ENCODE measurements around the gene PGS1.

PGS1 gene

DNA sequence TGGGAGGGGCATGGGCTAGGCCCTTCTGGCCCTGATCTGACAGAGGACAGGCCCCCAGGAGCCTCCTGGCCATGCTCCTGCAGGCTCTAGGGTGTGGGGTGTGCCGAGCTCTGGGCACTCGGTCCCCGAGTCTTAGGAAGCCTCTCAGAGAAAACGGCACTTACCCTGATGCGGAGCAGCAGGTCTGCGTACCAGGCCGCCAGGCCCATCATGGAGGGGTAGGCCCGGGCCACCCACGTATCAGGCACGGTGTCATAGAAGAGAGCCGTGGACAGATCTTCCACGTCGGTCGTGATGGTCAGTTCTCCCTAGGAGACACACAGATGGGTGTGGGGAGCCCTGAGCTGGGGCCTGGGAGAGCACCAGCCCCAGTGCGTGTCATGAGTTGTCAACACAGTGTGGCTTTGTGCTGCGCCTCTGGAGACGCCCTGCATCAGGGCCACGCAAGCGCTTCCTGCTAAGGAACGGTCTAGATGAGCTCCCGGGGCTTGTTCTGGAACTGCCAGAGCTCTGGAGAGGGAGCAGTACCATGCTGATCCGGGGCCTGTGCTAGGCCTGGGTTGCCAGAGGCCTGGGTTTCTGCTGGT is 47.9 kb downstream of the PGS1 start:
- DNase-seq (ENCODE audit: insufficient read length) (no peak), FAIRE-seq (no peak)
- TF ChIP-seq TAF1 (IDR thresholded peaks at IDR 0.05; ENCODE audit: borderline replicate concordance, low read depth, low read length) (no peak), POLR2AphosphoS5 (IDR thresholded peaks at IDR 0.05; ENCODE audit: low read depth, low read length) (no peak), POLR2A (IDR thresholded peaks at IDR 0.05; ENCODE audit: low read depth, low read length) (no peak)

DNA sequence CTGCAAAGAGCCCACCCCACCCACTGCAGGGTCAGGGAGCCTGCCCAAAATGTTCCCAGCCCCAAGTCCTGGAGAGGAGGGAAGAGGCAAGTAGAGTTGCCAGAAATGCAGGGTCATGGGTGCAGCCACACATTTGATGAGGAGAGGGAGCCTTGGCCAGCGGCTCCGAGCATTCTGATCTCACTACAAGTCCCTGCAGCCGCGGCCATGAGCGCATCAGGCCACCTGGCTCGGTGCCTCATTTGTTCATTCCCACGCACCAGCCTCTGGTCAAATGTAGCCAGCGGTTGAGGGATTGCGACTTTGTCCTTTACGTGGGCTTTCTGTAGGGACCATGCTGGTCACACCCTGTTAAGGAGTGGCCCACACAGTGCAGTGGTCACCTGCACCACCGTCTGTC is 48.7 kb downstream of the PGS1 start:
- DNase-seq (ENCODE audit: insufficient read length) = no peak
- no peak for FAIRE-seq
- TF ChIP-seq TAF1 (IDR thresholded peaks at IDR 0.05; ENCODE audit: borderline replicate concordance, low read depth, low read length) (no peak), POLR2AphosphoS5 (IDR thresholded peaks at IDR 0.05; ENCODE audit: low read depth, low read length) (no peak), POLR2A (IDR thresholded peaks at IDR 0.05; ENCODE audit: low read depth, low read length) (no peak)

DNA sequence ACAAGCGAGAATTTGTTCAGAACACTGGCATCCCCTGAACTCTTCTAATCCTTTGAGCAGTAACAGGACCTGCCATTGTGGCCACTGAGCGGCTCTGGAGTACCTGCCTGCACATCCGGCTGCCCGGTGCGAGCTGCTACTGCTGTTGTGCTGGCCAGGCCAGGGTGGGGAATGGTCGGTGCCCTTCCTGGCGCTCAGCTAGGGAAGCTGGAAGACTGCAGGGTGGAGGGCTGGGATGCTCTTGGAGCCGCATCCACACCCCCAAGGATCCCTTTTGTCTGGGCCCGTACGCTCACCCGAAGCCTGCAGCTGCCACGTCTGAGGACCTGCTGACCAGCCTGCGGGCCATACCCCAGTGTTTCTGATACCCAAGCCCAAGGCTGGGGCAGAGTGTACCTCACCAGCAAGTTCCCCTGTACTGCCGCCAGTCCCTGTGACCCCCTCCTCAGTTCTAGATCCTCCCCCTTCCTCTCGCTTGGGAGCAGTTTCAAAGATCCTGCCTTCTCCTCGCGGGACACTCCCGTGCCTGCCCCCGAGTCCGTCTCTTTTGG is 49.7 kb downstream of the PGS1 start:
- DNase-seq (ENCODE audit: insufficient read length) = no peak
- no peak for FAIRE-seq
- TF ChIP-seq POLR2AphosphoS5 (IDR thresholded peaks at IDR 0.05; ENCODE audit: low read depth, low read length) = no peak
- TF ChIP-seq TAF1 (IDR thresholded peaks at IDR 0.05; ENCODE audit: borderline replicate concordance, low read depth, low read length) = no peak
- no peak for TF ChIP-seq POLR2A (IDR thresholded peaks at IDR 0.05; ENCODE audit: low read depth, low read length)

DNA sequence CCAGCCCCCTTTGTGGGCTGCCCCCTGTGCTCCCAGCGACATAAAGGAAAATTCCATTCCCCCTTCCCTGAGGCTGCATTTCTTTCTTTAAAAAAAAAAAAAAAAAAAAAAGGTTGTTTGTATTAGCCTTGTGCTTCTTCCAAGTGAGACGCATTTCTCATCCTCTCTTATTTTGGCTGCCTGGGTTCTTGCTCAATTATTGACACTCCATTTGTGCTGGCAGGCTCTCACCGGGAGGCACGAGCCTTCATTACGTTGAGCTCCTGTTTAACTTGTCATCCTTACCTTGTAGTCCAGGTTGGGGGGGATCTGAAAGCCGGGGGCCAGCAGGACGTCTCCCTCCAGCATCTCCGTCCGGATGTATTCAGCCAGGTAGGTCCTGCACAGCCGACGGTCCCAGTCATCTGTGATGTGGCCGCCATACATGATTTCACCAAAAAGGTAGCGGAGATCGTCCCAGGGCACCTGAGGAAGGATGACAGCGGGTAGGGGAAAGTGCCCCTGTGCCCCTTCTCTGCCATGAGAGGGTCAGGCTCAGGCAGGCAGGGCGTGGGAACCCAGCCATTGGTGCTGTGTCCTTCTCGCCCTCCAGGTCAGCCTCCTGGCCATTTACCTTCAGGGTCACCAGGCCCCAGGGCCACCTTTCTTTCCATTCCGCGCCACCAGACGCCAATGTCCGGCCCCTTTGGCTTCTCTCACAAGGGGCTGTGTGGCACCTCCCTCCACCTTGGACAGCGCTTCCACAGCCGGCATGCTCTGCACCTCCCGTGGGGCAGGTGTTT is 50.6 kb downstream of the PGS1 start:
- TF ChIP-seq TAF1 (IDR thresholded peaks at IDR 0.05; ENCODE audit: borderline replicate concordance, low read depth, low read length) (no peak), POLR2AphosphoS5 (IDR thresholded peaks at IDR 0.05; ENCODE audit: low read depth, low read length) (no peak), POLR2A (IDR thresholded peaks at IDR 0.05; ENCODE audit: low read depth, low read length) (no peak)
- DNase-seq (ENCODE audit: insufficient read length) (no peak), FAIRE-seq (no peak)

DNA sequence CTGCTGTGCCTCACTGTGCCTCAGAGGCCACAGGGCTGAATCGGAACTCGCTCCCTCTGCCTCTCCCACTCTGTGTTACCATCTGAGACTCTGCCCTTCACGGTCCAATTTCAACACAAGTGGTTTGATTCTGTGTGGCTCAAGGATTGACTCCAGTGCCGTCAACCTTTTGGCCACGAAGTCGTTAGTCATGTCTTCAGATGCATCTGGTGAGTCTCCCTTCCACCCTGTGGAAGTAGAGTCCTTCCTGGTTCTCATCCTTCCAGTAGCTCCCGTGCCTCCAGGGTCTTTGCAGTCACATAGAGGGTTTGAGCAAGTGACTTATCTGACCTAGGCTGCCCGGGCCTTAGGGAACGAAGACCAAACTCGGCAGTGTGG is 51.2 kb downstream of the PGS1 start:
- FAIRE-seq (no peak), DNase-seq (ENCODE audit: insufficient read length) (no peak)
- TF ChIP-seq TAF1 (IDR thresholded peaks at IDR 0.05; ENCODE audit: borderline replicate concordance, low read depth, low read length) (no peak), POLR2AphosphoS5 (IDR thresholded peaks at IDR 0.05; ENCODE audit: low read depth, low read length) (no peak), POLR2A (IDR thresholded peaks at IDR 0.05; ENCODE audit: low read depth, low read length) (no peak)

DNA sequence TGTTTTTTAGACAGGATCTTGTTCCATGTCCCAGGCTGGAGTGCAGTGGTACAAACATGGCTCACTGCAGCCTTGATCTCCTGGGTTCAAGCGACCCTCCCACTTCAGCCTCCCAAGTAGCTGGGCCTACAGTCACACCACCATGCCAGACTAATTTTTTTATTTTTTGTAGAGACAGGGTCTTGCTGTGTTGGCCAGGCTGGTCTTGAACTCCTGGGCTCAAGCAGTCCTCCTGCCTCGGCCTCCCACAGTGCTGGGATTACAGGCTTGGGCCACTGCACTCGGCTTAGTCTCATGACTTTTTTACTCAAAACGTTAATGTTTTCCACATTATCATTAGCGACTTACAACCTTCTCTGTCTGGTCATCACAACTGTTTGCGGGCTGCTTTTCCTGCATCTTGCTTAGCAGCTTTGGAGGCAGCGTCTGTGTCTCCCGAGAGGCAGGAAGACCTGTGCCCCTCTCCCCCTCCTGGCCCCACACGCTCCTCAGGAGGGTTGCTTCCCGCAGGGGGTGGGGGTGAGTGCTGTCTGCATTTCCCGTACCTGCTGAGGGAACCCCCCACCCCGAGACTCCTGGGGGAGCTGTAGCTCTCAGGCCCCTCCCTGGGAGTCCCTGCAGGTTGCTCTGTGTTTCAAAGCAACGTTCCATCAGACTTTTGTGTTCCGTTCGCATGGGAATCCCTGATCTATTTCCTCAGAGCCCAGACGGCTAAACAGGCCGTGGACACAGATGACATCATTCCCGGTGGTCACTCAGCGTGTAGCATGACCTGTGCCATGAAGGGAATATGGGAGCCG is 52.6 kb downstream of the PGS1 start:
- TF ChIP-seq POLR2AphosphoS5 (IDR thresholded peaks at IDR 0.05; ENCODE audit: low read depth, low read length) (no peak), POLR2A (IDR thresholded peaks at IDR 0.05; ENCODE audit: low read depth, low read length) (no peak), TAF1 (IDR thresholded peaks at IDR 0.05; ENCODE audit: borderline replicate concordance, low read depth, low read length) (no peak)
- FAIRE-seq = no peak
- DNase-seq (ENCODE audit: insufficient read length) = no peak

DNA sequence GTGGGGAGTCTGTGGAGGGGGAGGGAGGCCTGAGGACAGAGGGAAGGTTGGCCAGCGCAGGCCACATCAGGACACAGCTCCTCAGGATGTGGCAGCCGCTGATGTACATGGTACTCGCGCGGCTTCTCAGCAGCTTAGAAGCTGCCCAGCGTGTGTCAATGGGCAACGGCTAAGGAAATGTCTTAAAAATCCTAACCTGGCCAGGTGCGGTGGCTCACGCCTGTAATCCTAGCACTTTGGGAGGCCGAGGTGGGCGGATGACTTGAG is 53.2 kb downstream of the PGS1 start:
- DNase-seq (ENCODE audit: insufficient read length) = no peak
- no peak for TF ChIP-seq TAF1 (IDR thresholded peaks at IDR 0.05; ENCODE audit: borderline replicate concordance, low read depth, low read length)
- TF ChIP-seq POLR2AphosphoS5 (IDR thresholded peaks at IDR 0.05; ENCODE audit: low read depth, low read length) = no peak
- TF ChIP-seq POLR2A (IDR thresholded peaks at IDR 0.05; ENCODE audit: low read depth, low read length) = no peak
- FAIRE-seq = no peak

DNA sequence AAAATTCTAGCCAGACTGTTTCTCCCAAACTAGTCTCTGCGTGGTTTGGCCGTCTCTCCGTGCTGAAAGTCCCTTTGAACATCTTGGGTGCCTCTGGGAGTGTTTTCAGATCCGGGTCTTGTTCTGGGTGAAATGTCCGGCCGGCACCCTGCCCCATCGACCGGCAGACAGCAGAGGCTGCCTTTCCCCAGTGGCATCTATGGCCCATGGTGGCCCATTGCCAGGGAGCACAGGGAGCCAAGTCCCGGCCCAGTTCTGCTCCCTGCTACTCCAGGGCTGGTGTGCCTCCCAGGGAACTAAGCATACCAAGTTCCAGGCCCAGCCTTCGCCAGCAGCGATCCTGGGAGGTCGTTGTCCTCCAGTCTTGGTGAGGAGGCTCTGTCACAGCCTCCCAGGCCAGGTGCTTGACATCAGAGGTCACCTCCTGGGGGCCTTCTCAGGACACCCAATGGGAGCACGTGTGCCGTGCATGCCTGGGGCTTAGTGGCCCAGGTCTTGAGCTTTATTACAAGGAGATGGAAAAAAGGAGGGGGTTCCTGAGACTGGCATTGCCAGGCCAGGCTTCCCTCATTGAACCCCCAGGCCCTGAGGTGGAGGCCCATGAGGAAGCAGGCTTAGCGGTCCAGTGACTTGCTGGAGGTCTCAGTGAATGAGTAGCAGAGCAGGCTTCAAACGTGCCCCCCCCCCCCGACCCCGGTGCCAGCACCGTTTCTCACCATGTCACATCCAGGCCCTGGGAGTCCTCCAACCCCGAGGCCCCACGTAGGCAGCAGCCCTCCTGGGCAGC is 54.0 kb downstream of the PGS1 start:
- FAIRE-seq (no peak), DNase-seq (ENCODE audit: insufficient read length) (no peak)
- TF ChIP-seq TAF1 (IDR thresholded peaks at IDR 0.05; ENCODE audit: borderline replicate concordance, low read depth, low read length) (no peak), POLR2AphosphoS5 (IDR thresholded peaks at IDR 0.05; ENCODE audit: low read depth, low read length) (no peak), POLR2A (IDR thresholded peaks at IDR 0.05; ENCODE audit: low read depth, low read length) (no peak)

DNA sequence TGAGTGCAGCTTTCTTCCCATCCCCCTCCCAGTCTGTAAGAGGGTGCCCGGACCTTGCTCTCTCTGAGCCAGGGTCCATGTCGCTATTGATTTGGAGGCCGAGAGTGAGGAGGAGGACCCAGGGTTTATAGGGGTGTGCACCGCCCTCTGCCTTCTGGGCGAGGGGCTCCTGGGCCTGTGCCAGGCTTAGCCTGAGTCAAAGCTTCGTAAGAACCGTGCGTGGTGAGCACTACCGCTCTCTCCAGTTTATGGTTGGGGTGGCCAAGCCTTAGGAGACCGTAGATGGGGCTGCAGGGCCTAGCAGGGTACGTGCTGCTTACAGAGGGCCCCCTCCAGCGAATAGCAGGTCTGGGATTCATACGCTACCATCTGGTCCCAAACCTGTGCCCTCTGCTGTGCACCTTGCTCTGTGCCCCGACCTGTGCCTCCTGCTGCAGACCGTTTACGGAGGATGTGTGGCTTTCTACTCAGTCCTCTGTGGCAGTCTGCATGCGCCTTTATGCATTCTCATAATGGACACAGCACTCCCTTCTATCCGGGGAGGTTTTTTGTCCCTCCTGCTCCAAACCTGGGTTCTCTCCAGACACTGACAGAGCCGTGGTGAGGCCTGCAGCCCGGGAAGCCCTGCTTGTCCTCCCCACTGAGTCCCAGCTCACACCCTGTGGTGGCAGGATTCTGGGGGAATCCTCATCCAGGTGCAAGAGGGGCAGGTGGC is 54.7 kb downstream of the PGS1 start:
- no peak for FAIRE-seq
- DNase-seq (ENCODE audit: insufficient read length) = no peak
- no peak for TF ChIP-seq TAF1 (IDR thresholded peaks at IDR 0.05; ENCODE audit: borderline replicate concordance, low read depth, low read length)

DNA sequence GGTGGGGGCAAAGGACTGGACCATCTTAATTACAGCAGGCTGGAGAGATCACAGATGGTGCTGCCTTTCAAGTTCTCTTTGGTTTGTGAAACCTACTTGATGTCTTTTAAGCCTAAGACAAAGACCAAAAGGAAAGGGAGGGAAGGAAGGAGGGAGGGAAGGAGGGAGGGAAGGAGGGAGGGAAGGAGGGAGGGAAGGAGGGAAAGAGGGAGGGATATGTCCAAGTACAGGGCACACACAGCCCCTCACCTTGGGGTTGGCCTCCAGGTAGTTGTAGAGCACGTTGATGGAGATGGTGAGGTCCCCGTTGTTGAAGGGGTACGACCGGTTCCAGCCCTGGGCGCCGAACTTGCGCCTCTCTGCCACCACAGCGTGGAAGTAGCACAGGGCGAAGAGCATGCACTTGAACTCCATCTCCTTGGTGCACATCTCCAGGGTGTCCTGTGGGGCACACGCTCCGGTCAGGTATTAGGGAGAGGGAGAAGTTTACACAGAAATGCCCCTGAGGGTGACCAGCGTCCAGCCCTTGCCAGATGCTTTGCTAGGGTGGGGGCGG is 55.4 kb downstream of the PGS1 start:
- DNase-seq (ENCODE audit: insufficient read length) (no peak), FAIRE-seq (no peak)
- TF ChIP-seq POLR2AphosphoS5 (IDR thresholded peaks at IDR 0.05; ENCODE audit: low read depth, low read length) (no peak), POLR2A (IDR thresholded peaks at IDR 0.05; ENCODE audit: low read depth, low read length) (no peak), TAF1 (IDR thresholded peaks at IDR 0.05; ENCODE audit: borderline replicate concordance, low read depth, low read length) (no peak)

Data from GM12892 (cell line).